OCI-LY7 (cell line): ENCODE measurements around the gene P4HTM. TPM values are rescaled to one million over a fixed set of nuclear protein-coding genes. Genes with fewer than 3 reads are reported as not detected.

Experiments
- BruUV-seq: library from RNA; stranded (reverse); fragments of 400-500 nt; replicated peaks from 2 replicates; lab custom pipeline; 2021; lab: Mats Ljungman, UMichigan
- CTCF ChIA-PET: fragments of 300-600 bp; sonication (Branson Sonifier 250); formaldehyde crosslinking; loops from one replicate; lab custom pipeline; 2022; ENCODE audit warnings: antibody characterized with exemption; ENCODE audit not compliant: unreplicated experiment; lab: Charles Lee
- POLR2A ChIA-PET: fragments of 300-600 bp; sonication (Branson Sonifier 250); formaldehyde crosslinking; loops from one replicate; lab custom pipeline; 2022; ENCODE audit warnings: antibody characterized with exemption; lab: Charles Lee
- DNase-seq: peaks from one replicate; pipeline ENCODE4 v3.0.0-alpha.2; 2015; ENCODE audit warnings: low spot score
- H2AFZ ChIP-seq: fragments of 200-600 bp; sonication (generic), shearing (Covaris generic); 2 replicates; pipeline ENCODE4 v1.6.1; 2014; ENCODE audit warnings: mild to moderate bottlenecking, antibody characterized with exemption, low read length, moderate library complexity
- H3K27ac ChIP-seq: fragments of 200-600 bp; sonication (generic); 2 replicates; pipeline ENCODE4 v1.5.1; 2014; ENCODE audit warnings: mixed run types, low read depth, mild to moderate bottlenecking, moderate library complexity, low read length, inconsistent platforms; ENCODE audit not compliant: poor library complexity, severe bottlenecking
- H3K36me3 ChIP-seq: fragments of 200-600 bp; sonication (generic); 2 replicates; pipeline ENCODE4 v1.6.1; 2014; ENCODE audit warnings: mild to moderate bottlenecking, antibody characterized with exemption, low read length, moderate library complexity, mixed read lengths; ENCODE audit not compliant: insufficient read depth
- H3K4me1 ChIP-seq: fragments of 200-600 bp; sonication (generic); 2 replicates; pipeline ENCODE4 v1.5.1; 2014; ENCODE audit warnings: mild to moderate bottlenecking, low read length; ENCODE audit not compliant: insufficient read depth, poor library complexity, severe bottlenecking
- H3K4me2 ChIP-seq: fragments of 200-600 bp; sonication (generic); 2 replicates; pipeline ENCODE4 v1.6.1; 2014; ENCODE audit warnings: mild to moderate bottlenecking, low read length
- H3K4me3 ChIP-seq: fragments of 200-600 bp; sonication (generic); 2 replicates; pipeline ENCODE4 v1.5.1; 2014; ENCODE audit warnings: mild to moderate bottlenecking, low read depth, low read length; ENCODE audit not compliant: poor library complexity, severe bottlenecking
- H3K79me2 ChIP-seq: fragments of 200-600 bp; sonication (generic); 2 replicates; pipeline ENCODE4 v1.6.1; 2016; ENCODE audit warnings: low read depth, mild to moderate bottlenecking, low read length, moderate library complexity, mixed read lengths; ENCODE audit not compliant: insufficient read depth
- H3K9me2 ChIP-seq: fragments of 200-600 bp; sonication (generic); 2 replicates; pipeline ENCODE4 v1.6.1; 2016; ENCODE audit warnings: mild to moderate bottlenecking, low read length, mixed read lengths; ENCODE audit not compliant: insufficient read depth
- H3K9me3 ChIP-seq: fragments of 200-600 bp; sonication (generic); 2 replicates; pipeline ENCODE4 v1.6.1; 2014; ENCODE audit warnings: mild to moderate bottlenecking, mixed run types, low read length, mixed read lengths
- H4K20me1 ChIP-seq: fragments of 200-600 bp; sonication (generic); 2 replicates; pipeline ENCODE4 v1.6.1; 2014; ENCODE audit warnings: mild to moderate bottlenecking, antibody characterized with exemption, low read length, moderate library complexity, mixed read lengths; ENCODE audit not compliant: insufficient read depth
- CTCF ChIP-seq: fragments of 200-600 bp; sonication (generic); conservative IDR thresholded peaks from 2 replicates; pipeline ENCODE4 v1.5.1; 2014; ENCODE audit warnings: mild to moderate bottlenecking, antibody characterized with exemption, low read length, moderate library complexity, mixed read lengths
- EZH2phosphoT487 ChIP-seq: fragments of 200-600 bp; sonication (generic); IDR thresholded peaks from 2 replicates; pipeline ENCODE4 v1.6.1; 2018; ENCODE audit warnings: low read depth, borderline replicate concordance, mild to moderate bottlenecking, mixed run types, antibody characterized with exemption, low read length, moderate library complexity, mixed read lengths
- intact Hi-C: fragments of 100-400 bp; cut with micrococcal nuclease; formaldehyde crosslinking; loops from one replicate; pipeline ENCODE4 v1.10.0; 2022; ENCODE audit not compliant: unreplicated experiment
- total RNA-seq, 2 experiments: library from RNA; depleted of rRNA in 1 of 2; stranded (reverse); fragments of >200 nt in 1 of 2; shearing (Covaris generic) in 1 of 2; gene quantifications; 2 replicates each; pipeline ENCODE4 v1.2.3, GENCODE V29; 2014 to 2022

P4HTM gene
- total RNA-seq, 2 experiments from 2014 or later: 36.9 to 45.3 TPM

DNA sequence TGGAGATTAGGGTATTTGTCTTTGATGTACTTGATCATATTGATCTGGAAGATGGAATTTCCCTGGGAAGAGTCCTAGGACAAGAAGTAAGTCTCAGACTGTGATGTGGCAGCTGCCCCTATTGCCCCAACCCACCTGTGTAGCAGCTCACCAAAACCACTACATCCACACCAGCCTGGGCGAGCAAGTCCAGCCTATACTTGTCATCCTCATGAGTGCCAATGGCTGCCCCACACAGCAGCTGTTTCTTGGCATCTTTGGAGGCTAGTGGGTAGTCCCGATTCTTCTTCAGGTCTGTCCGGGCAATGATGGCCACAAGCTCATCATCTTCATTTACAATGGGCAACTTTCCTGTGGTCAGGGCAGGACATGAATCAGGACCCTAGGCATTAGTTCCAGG, 36.5 kb downstream of the P4HTM start:
- H3K36me3 ChIP-seq: peaks cover 81% of the 10 kb centered on the region
- intact Hi-C loops: loop anchor here (5.0 kb wide), 1 partner anchor 131 kb away; no protein-coding TSS in a partner anchor

GRCh38 chr3:49027634-49028033, 37.6 kb downstream of the P4HTM start:
- Histone ChIP-seq H3K27ac (peak overlapping the region; percentile 8), H3K36me3 (peaks cover 88% of the 10 kb centered on the region), H3K9me2 (no peaks in the 10 kb centered on the region), H3K4me3 (peak overlapping the region; percentile 80), H3K4me2 (peak overlapping the region; percentile 91), H3K4me1 (peaks cover 62% of the 10 kb centered on the region), H2AFZ (no peak overlapping the region), H3K9me3 (no peaks in the 10 kb centered on the region), H4K20me1 (0 out of 2 replicates have a peak, but pooled peaks cover 4% of the 10 kb centered on the region), H3K79me2 (peaks cover 36% of the 10 kb centered on the region)
- DNase-seq: no peak
- intact Hi-C loops: loop anchor here (5.0 kb wide), 1 partner anchor 130 kb away; no protein-coding TSS in a partner anchor
- CTCF ChIA-PET: no interaction called here
- POLR2A ChIA-PET: no interaction called here
- no TSS peak for BruUV-seq
- no peak for TF ChIP-seq CTCF
- TF ChIP-seq EZH2phosphoT487: no peak

More for the DNA sequence above, 36.5 kb downstream of the P4HTM start:
- H2AFZ ChIP-seq: no peak overlapping the region
- 0 out of 2 replicates have a peak, but pooled peaks cover 4% of the 10 kb centered on the region for H4K20me1 ChIP-seq
- peak overlapping the region; percentile 17 for H3K4me2 ChIP-seq
- ChIA-PET POLR2A (no interaction called here), CTCF (no interaction called here)
- no peaks in the 10 kb centered on the region for H3K9me2 ChIP-seq
- no peak overlapping the region for H3K27ac ChIP-seq
- H3K79me2 ChIP-seq: peaks cover 41% of the 10 kb centered on the region
- no peak for TF ChIP-seq CTCF
- TF ChIP-seq EZH2phosphoT487: no peak
- no peak overlapping the region for H3K4me3 ChIP-seq
- no peak for DNase-seq
- H3K4me1 ChIP-seq: peaks cover 62% of the 10 kb centered on the region
- no peaks in the 10 kb centered on the region for H3K9me3 ChIP-seq
- BruUV-seq: no TSS peak

- Histone ChIP-seq H4K20me1 (0 out of 2 replicates have a peak, but pooled peaks cover under 1% of the 10 kb centered on the region), H3K79me2 (peaks cover 30% of the 10 kb centered on the region), H2AFZ (no peak overlapping the region), H3K4me1 (peaks cover 57% of the 10 kb centered on the region), H3K36me3 (peaks cover 88% of the 10 kb centered on the region), H3K27ac (peak overlapping the region; percentile 58), H3K9me2 (no peaks in the 10 kb centered on the region), H3K4me2 (peak overlapping the region; percentile 91), H3K9me3 (no peaks in the 10 kb centered on the region), H3K4me3 (peak overlapping the region; percentile 80)
- ChIA-PET POLR2A (no interaction called here), CTCF (interaction anchor here (0.6 to 0.9 kb wide), 2 partner anchors 21 to 555 kb away, joined by 3 to 5 read pairs; partner anchors contain the start of gene WDR6)
- no peak for DNase-seq
- BruUV-seq: no TSS peak
- TF ChIP-seq CTCF (no peak), EZH2phosphoT487 (no peak)
- intact Hi-C loops: loop anchor here (5.0 kb wide), 1 partner anchor 129 kb away; no protein-coding TSS in a partner anchor
Measured at GRCh38 chr3:49028298-49028672, 38.2 kb downstream of the P4HTM start.
